Left ventricle myocardium inferior (tissue), 1 donor: ENCODE measurements around the gene PDE6D. TPM values are rescaled to one million over a fixed set of nuclear protein-coding genes. Genes with fewer than 3 reads are reported as not detected.
A peak's percentile ranks its signal among the peaks of the same experiment; 100 is the strongest.

Experiments
- DNase-seq: peaks from one replicate; pipeline ENCODE4 v3.0.0-alpha.2; 2020
- H3K27ac ChIP-seq: fragments of 200-600 bp; replicated peaks from 2 replicates; pipeline ENCODE4 v1.8.0; 2021
- H3K27me3 ChIP-seq: fragments of 200-600 bp; 2 replicates; pipeline ENCODE4 v1.8.0; 2021; ENCODE audit warnings: low read depth
- H3K36me3 ChIP-seq: fragments of 200-600 bp; 2 replicates; pipeline ENCODE4 v1.8.0; 2021
- H3K4me1 ChIP-seq: fragments of 200-600 bp; 2 replicates; pipeline ENCODE4 v1.8.0; 2021
- H3K4me3 ChIP-seq: fragments of 200-600 bp; 2 replicates; pipeline ENCODE4 v1.8.0; 2021; ENCODE audit warnings: mild to moderate bottlenecking, moderate library complexity
- H3K9me3 ChIP-seq: fragments of 200-600 bp; replicated peaks from 2 replicates; pipeline ENCODE4 v1.8.0; 2021
- CTCF ChIP-seq: fragments of 200-600 bp; IDR thresholded peaks from 2 replicates; pipeline ENCODE4 v1.8.0; 2021; ENCODE audit warnings: antibody characterized with exemption, mild to moderate bottlenecking, borderline replicate concordance
- intact Hi-C: fragments of 100-400 bp; cut with micrococcal nuclease; formaldehyde crosslinking; loops from one replicate; pipeline ENCODE4 v1.11.0; 2022
- total RNA-seq: library from RNA; stranded (reverse); fragmentation: NEBNext Ultra II Directional; extraction: Animal tissue kit (Norgen Biotek cat#: 25700); gene quantifications from one replicate; pipeline ENCODE4 v1.2.1, GENCODE V29; 2021
- donor health status: DM: no; HTN: yes; CAD: no; lungs with severe emphysema.

PDE6D gene
- total RNA-seq, 1 donor from 2014 or later: 15.5 TPM

GRCh38 chr2:231794383-231794782 lies 13.3 kb upstream of the PDE6D start:
- Histone ChIP-seq H3K27me3 (no peaks in the 10 kb centered on the region), H3K4me1 (peaks cover 24% of the 10 kb centered on the region), H3K9me3 (no peaks in the 10 kb centered on the region), H3K4me3 (no peak overlapping the region), H3K27ac (no peak overlapping the region), H3K36me3 (peaks cover 86% of the 10 kb centered on the region)
- DNase-seq: no peak
- intact Hi-C loops: no loop called here
- no peak for TF ChIP-seq CTCF

- intact Hi-C loops: no loop called here
- H3K36me3 ChIP-seq: peaks cover 61% of the 10 kb centered on the region
Observed at GRCh38 chr2:231791107-231791506, 10.0 kb upstream of the PDE6D start.

DNA sequence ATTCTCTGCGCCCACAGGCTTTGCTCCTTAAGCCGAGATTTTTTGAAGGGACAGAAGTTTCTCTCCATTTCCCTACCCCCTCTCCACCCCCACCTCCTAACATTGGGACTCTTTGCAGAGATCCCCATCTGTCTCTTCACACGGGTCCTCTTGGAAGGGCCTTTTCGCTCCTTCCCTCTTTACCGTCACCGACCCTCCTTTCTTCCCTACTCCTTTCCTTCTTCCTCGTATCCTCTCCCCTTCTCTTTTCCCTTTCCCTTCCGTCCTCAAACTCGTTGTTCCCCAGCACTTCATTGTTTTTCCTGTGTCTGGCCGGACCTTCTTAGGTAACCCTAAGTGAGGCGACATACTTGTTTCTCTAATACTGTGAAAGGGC lies 5.8 kb upstream of the PDE6D start:
- Histone ChIP-seq H3K27ac (peak overlapping the region; percentile 78), H3K9me3 (no peaks in the 10 kb centered on the region), H3K4me1 (peaks cover 80% of the 10 kb centered on the region), H3K36me3 (peaks cover 28% of the 10 kb centered on the region), H3K4me3 (peak overlapping the region; percentile 96), H3K27me3 (no peaks in the 10 kb centered on the region)
- intact Hi-C loops: no loop called here
- DNase-seq: no peak
- TF ChIP-seq CTCF: no peak

More at GRCh38 chr2:231791107-231791506, 10.0 kb upstream of the PDE6D start:
- H3K4me1 ChIP-seq: peaks cover 46% of the 10 kb centered on the region
- no peak overlapping the region for H3K27ac ChIP-seq
- no peak for TF ChIP-seq CTCF
- no peak for DNase-seq
- no peaks in the 10 kb centered on the region for H3K27me3 ChIP-seq
- no peaks in the 10 kb centered on the region for H3K9me3 ChIP-seq
- no peak overlapping the region for H3K4me3 ChIP-seq

- Histone ChIP-seq H3K4me3 (peak within 1 kb of the TSS; percentile 96), H3K36me3 (peaks cover 22% of the 10 kb centered on the region), H3K27ac (peak within 1 kb of the TSS; percentile 78), H3K27me3 (no peaks in the 10 kb centered on the region), H3K9me3 (no peaks in the 10 kb centered on the region), H3K4me1 (peaks cover 83% of the 10 kb centered on the region)
- intact Hi-C loops: no loop called here
- DNase-seq: peak; percentile 77
- TF ChIP-seq CTCF: no peak
Observed at GRCh38 chr2:231786177-231786916, 5.3 kb upstream of the PDE6D start, which contains the start of gene COPS7B. Gene COPS7B (plus strand): TSS chr2:231786445. CDS start chr2:231788571, 2,126 bp downstream.

DNA sequence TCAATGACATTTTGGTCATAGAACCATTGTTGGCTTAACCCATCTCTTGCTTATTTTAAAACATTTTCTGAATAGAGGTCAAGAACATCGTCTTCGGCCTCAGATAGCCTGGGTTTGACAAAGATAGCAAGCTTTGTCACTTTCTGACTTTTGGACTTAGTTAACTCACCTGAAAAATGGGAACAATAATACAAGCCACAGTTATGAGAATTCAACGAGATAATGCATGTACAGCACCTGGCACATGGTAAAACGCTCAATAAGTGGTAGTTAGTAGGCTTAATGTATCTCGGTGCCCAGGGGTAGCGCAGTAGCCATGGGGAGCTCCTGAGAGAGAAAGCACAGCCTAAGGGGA lies 4.7 kb upstream of the PDE6D start:
- peak overlapping the region; percentile 78 for H3K27ac ChIP-seq
- no peaks in the 10 kb centered on the region for H3K27me3 ChIP-seq
- no peak for DNase-seq
- intact Hi-C loops: no loop called here
- TF ChIP-seq CTCF: no peak
- no peaks in the 10 kb centered on the region for H3K9me3 ChIP-seq
- peaks cover 18% of the 10 kb centered on the region for H3K36me3 ChIP-seq
- peaks cover 83% of the 10 kb centered on the region for H3K4me1 ChIP-seq
- H3K4me3 ChIP-seq: peak overlapping the region; percentile 96
